Osteocyte (in vitro differentiated cells): ENCODE data around the gene KLF11. TPM values are rescaled to one million over a fixed set of nuclear protein-coding genes. Genes with fewer than 3 reads are reported as not detected.
"Not testable (repeated sequence)": the region's sequence is repeated elsewhere in the genome, so short reads cannot be mapped to it uniquely, and the experiment has no call there.

Experiments used
- DNase-seq: peaks from one replicate; pipeline ENCODE4 v3.0.0; 2021; ENCODE audit warnings: mixed read lengths; ENCODE audit not compliant: unreplicated experiment; ENCODE audit errors: extremely low spot score
- H3K27ac Mint-ChIP-seq: one replicate; pipeline ENCODE4 v1.8.0; 2021; ENCODE audit warnings: mild to moderate bottlenecking, mixed read lengths; ENCODE audit not compliant: unreplicated experiment
- H3K27me3 Mint-ChIP-seq: one replicate; pipeline ENCODE4 v1.8.0; 2021; ENCODE audit warnings: mixed read lengths; ENCODE audit not compliant: unreplicated experiment
- H3K36me3 Mint-ChIP-seq: one replicate; pipeline ENCODE4 v1.8.0; 2021; ENCODE audit warnings: mixed read lengths; ENCODE audit not compliant: unreplicated experiment
- H3K4me1 Mint-ChIP-seq: one replicate; pipeline ENCODE4 v1.8.0; 2021; ENCODE audit warnings: mixed read lengths; ENCODE audit not compliant: unreplicated experiment
- H3K4me3 Mint-ChIP-seq: one replicate; pipeline ENCODE4 v1.8.0; 2021; ENCODE audit warnings: mild to moderate bottlenecking, moderate library complexity, mixed read lengths; ENCODE audit not compliant: unreplicated experiment
- H3K9me3 Mint-ChIP-seq: one replicate; pipeline ENCODE4 v1.8.0; 2021; ENCODE audit warnings: mixed read lengths; ENCODE audit not compliant: unreplicated experiment
- total RNA-seq: library from RNA; stranded (reverse); gene quantifications from 2 replicates; pipeline ENCODE4 v1.2.1, GENCODE V29; 2021
- TF ChIP-seq, protein P1 (sequence below): fragments of 200-600 bp; sonication (generic); IDR thresholded peaks from 2 replicates; pipeline ENCODE4 v1.5.0; 2021; ENCODE audit warnings: antibody characterized with exemption, mild to moderate bottlenecking, moderate library complexity

The KLF11 gene
- total RNA-seq, 1 donor from 2014 or later = 17.4 TPM

DNA sequence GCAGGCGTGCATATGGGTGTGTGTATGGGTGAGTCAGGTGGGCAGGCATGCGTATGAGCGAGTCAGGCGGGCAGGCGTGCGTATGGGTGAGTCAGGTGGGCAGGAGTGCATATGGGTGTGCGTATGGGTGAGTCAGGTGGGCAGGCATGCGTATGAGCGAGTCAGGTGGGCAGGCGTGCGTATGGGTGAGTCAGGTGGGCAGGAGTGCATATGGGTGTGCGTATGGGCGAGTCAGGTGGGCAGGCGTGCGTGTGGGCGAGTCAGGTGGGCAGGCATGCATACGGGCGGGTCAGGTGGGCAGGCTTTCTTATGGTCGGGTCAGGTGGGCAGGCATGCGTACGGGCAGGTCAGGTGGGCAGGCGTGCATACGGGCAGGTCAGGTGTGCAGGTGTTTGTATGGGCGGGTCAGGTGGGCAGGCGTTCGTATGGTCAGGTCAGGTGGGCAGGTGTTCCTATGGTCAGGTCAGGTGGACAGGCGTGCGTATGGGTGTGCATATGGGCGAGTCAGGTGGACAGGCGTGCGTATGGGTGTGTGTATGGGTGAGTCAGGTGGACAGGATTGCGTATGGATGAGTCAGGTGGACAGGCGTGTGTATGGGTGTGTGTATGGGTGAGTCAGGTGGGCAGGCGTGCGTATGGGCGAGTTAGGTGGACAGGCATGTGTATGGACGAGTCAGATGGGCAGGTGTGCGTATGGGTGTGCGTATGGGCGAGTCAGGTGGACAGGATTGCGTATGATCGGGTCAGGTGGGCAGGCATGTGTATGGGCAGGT is 28.7 kb upstream of the KLF11 start:
- Mint-ChIP-seq H3K36me3 (peaks cover 1% of the 10 kb centered on the region), H3K4me1 (no peaks in the 10 kb centered on the region), H3K27ac (no peak overlapping the region), H3K27me3 (peaks cover 28% of the 10 kb centered on the region), H3K4me3 (no peak overlapping the region), H3K9me3 (no peaks in the 10 kb centered on the region)
- TF ChIP-seq, protein P1, sequence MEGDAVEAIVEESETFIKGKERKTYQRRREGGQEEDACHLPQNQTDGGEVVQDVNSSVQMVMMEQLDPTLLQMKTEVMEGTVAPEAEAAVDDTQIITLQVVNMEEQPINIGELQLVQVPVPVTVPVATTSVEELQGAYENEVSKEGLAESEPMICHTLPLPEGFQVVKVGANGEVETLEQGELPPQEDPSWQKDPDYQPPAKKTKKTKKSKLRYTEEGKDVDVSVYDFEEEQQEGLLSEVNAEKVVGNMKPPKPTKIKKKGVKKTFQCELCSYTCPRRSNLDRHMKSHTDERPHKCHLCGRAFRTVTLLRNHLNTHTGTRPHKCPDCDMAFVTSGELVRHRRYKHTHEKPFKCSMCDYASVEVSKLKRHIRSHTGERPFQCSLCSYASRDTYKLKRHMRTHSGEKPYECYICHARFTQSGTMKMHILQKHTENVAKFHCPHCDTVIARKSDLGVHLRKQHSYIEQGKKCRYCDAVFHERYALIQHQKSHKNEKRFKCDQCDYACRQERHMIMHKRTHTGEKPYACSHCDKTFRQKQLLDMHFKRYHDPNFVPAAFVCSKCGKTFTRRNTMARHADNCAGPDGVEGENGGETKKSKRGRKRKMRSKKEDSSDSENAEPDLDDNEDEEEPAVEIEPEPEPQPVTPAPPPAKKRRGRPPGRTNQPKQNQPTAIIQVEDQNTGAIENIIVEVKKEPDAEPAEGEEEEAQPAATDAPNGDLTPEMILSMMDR = no peak
- no peak for DNase-seq

DNA sequence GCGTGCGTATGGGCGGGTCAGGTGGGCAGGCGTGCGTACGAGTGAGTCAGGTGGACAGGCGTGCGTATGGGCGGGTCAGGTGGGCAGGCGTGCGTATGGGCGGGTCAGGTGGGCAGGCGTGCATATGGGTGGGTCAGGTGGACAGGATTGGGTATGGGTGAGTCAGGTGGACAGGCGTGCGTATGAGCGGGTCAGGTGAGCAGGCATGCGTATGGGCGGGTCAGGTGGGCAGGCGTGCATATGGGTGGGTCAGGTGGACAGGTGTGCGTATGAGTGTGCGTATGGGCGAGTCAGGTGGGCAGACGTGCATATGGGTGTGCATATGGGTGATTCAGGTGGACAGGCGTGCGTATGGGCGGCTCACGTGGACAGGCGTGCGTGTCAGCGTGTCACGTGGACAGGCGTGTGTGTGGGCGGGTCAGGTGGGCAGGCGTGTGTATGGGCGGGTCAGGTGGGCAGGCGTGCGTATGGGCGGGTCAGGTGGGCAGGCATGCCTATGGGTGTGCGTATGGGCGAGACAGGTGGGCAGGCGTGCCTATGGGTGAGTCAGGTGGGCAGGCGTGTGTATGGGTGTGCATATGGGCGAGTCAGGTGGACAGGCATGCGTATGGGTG is 27.9 kb upstream of the KLF11 start:
- not testable (repeated sequence) for H3K36me3 Mint-ChIP-seq, H3K4me3 Mint-ChIP-seq, H3K27ac Mint-ChIP-seq, H3K4me1 Mint-ChIP-seq, H3K9me3 Mint-ChIP-seq, DNase-seq
- H3K27me3 Mint-ChIP-seq = peaks cover 28% of the 10 kb centered on the region

DNA sequence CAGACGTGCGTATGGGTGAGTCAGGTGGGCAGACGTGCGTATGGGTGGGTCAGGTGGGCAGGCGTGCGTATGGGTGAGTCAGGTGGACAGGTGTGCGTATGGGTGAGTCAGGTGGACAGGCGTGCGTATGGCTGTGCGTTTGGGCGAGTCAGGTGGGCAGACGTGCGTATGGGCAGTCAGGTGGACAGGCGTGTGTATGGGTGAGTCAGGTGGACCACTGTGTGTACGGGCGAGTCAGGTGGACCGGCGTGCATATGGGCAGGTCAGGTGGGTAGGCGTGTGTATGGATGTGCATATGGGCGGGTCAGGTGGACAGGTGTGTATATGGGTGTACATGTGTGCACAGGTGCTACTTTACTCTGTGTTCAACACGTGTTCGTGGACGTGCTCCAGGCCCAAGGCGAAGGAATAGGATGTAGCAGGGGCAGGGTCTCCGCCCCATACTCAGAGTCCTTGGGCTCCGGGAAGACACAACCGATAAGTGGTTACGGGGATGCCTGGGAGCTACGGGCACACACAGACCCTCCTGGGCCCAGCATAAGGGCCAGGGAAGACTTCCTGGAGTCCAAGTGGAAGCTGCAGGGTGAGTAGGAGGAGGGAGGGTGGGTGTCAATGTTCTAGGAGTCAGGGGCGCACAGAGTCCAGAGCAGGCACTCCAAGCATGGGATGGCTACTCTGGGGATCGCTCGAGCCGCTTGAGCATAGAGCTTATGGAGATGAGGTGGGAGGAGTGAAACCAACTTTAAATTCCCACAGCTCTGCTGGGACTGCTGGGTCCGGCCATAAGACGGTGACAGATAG is 27.1 kb upstream of the KLF11 start:
- DNase-seq = no peak
- Mint-ChIP-seq H3K27me3 (peaks cover 28% of the 10 kb centered on the region), H3K4me3 (no peak overlapping the region), H3K27ac (no peak overlapping the region), H3K36me3 (peaks cover 1% of the 10 kb centered on the region), H3K4me1 (no peaks in the 10 kb centered on the region), H3K9me3 (no peaks in the 10 kb centered on the region)
- TF ChIP-seq, protein P1 = no peak

DNA sequence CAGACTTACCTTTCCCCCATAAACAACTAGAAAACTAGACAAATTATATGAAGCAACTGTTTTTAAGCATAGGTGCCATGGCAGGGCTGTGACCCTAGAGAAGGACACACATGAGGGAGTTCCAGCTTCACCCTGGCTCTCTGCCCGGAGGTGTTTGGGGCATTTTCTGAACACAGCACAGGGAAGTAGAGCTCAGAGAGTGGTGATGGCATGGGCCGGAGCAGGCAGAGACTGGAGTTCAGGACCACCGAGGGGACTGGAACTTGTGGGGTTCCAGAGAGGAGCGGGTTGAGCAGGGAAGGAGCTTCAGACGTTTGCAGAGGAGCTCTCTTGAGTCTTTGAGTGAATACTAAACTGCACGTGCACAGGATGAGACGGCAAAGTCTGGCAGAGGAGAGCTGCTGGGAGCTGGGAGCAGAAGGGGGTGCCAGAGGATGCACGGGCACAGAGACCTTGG is 26.5 kb upstream of the KLF11 start:
- Mint-ChIP-seq H3K27me3 (peaks cover 28% of the 10 kb centered on the region), H3K4me3 (no peak overlapping the region), H3K9me3 (no peaks in the 10 kb centered on the region), H3K36me3 (peaks cover 1% of the 10 kb centered on the region), H3K27ac (no peak overlapping the region), H3K4me1 (no peaks in the 10 kb centered on the region)
- TF ChIP-seq, protein P1 = no peak
- no peak for DNase-seq

DNA sequence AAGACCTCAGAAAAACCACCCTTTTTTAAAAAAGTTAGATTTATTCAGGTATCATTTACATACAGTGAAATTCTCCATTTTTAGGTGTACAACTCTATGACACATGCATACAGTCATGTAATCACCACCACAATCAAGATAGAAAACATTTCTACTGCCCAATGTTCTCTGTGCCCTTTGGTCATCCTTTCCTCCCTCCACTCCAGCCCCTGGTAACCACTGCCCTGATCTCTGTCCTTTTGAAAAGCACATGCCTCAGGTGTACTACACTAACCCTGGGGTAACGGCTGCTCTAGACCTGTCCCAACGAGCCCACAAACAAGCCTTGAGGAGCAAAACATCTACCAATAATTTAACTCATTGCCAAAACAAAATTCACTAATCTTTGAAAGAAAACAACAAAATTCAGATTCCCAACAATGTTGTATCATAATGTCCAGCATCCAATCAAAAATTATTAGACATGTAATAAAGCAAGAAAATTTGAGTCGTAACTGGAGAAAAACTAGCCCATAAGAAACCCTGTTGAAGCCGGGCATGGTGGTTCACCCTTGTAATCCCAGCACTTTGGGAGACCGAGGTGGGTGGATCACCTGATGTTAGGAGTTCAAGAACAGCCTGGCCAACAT is 25.9 kb upstream of the KLF11 start:
- TF ChIP-seq, protein P1 = no peak
- no peak overlapping the region for H3K27ac Mint-ChIP-seq
- H3K9me3 Mint-ChIP-seq = no peaks in the 10 kb centered on the region
- H3K4me1 Mint-ChIP-seq = no peaks in the 10 kb centered on the region
- peaks cover 1% of the 10 kb centered on the region for H3K36me3 Mint-ChIP-seq
- no peak for DNase-seq
- H3K27me3 Mint-ChIP-seq = peaks cover 28% of the 10 kb centered on the region
- H3K4me3 Mint-ChIP-seq = no peak overlapping the region
